Lung (tissue), 12 donors: ENCODE data around the gene RIMS4. TPM values are rescaled to one million over a fixed set of nuclear protein-coding genes. Genes with fewer than 3 reads are reported as not detected.

Source experiments
- ATAC-seq: fragments of 200-7000 bp; cut with Tn5 transposase; one replicate; pipeline ENCODE4 v1.9.1; 2020; ENCODE audit warnings: moderate number of reproducible peaks; ENCODE audit not compliant: insufficient read depth, low FRiP score
- DNase-seq, 3 donors: peaks; one replicate each; pipeline ENCODE4 v3.0.0-alpha.2; 2013 to 2017
- H3K27ac ChIP-seq, 2 donors: one replicate each; pipeline ENCODE4 v1.5.1; 2013; ENCODE audit warnings: mild to moderate bottlenecking in 2 of 2, moderate library complexity in 2 of 2, control low read depth in 1 of 2, inconsistent platforms in 1 of 2, low read depth in 1 of 2, low read length in 1 of 2
- H3K27me3 ChIP-seq, 3 donors: one replicate each; pipeline ENCODE4 v1.5.1; 2013; ENCODE audit warnings: low read length in 2 of 3; ENCODE audit not compliant: control insufficient read depth in 3 of 3, insufficient read depth in 3 of 3
- H3K36me3 ChIP-seq, 4 donors: one replicate each; pipeline ENCODE4 v1.5.1; 2013; ENCODE audit warnings: low read length in 4 of 4, mild to moderate bottlenecking in 1 of 4, moderate library complexity in 1 of 4; ENCODE audit not compliant: control insufficient read depth in 4 of 4, insufficient read depth in 4 of 4
- H3K4me1 ChIP-seq, 5 donors: one replicate each; pipeline ENCODE4 v1.5.1; 2013; ENCODE audit warnings: low read length in 5 of 5, mild to moderate bottlenecking in 2 of 5, moderate library complexity in 1 of 5; ENCODE audit not compliant: control insufficient read depth in 5 of 5, insufficient read depth in 5 of 5
- H3K4me3 ChIP-seq: one replicate; pipeline ENCODE4 v1.5.1; 2013; ENCODE audit warnings: mild to moderate bottlenecking, control low read depth, moderate library complexity
- H3K9ac ChIP-seq, 2 donors: one replicate each; pipeline ENCODE4 v1.5.1; 2013; ENCODE audit warnings: low read length in 2 of 2, control low read depth in 1 of 2; ENCODE audit not compliant: insufficient read depth in 1 of 2
- H3K9me3 ChIP-seq, 4 donors: one replicate each; pipeline ENCODE4 v1.5.1; 2013; ENCODE audit warnings: low read length in 3 of 4, mild to moderate bottlenecking in 1 of 4, moderate library complexity in 1 of 4; ENCODE audit not compliant: control insufficient read depth in 4 of 4, insufficient read depth in 3 of 4
- CTCF ChIP-seq: IDR thresholded peaks from 2 replicates; pipeline ENCODE4 v1.5.1; 2012; ENCODE audit warnings: mild to moderate bottlenecking; ENCODE audit errors: control extremely low read depth, extremely low read depth
- WGBS, 2 donors: extraction: QIAGEN DNeasy Blood & Tissue Kit; methylation state at CpG; one replicate each; pipeline ENCODE4 v1.1.7; 2013; 5-methylcytosine and 5-hydroxymethylcytosine counted together
- polyA plus RNA-seq, 2 donors: library from polyadenylated mRNA; stranded (reverse); fragments of 200-250 nt; gene quantifications; one replicate each; pipeline ENCODE4 v1.2.1, GENCODE V29; 2013
- total RNA-seq, 2 donors: library from RNA; depleted of rRNA in 1 of 2; stranded (reverse); fragments of >200 nt in 1 of 2; gene quantifications; one replicate each; pipeline ENCODE4 v1.2.1, GENCODE V29; 2014 to 2021
- donor health status: control.
- donor health status: control.
- donor health status: Bipolar disorder and iron deficiency.
- donor health status: healthy.
- donor health status: DM: yes; HTN: yes; CAD: no.

RIMS4 gene
- total and polyA plus RNA-seq, 4 donors = 0.43 to 5.6 (median 1.6) TPM

DNA sequence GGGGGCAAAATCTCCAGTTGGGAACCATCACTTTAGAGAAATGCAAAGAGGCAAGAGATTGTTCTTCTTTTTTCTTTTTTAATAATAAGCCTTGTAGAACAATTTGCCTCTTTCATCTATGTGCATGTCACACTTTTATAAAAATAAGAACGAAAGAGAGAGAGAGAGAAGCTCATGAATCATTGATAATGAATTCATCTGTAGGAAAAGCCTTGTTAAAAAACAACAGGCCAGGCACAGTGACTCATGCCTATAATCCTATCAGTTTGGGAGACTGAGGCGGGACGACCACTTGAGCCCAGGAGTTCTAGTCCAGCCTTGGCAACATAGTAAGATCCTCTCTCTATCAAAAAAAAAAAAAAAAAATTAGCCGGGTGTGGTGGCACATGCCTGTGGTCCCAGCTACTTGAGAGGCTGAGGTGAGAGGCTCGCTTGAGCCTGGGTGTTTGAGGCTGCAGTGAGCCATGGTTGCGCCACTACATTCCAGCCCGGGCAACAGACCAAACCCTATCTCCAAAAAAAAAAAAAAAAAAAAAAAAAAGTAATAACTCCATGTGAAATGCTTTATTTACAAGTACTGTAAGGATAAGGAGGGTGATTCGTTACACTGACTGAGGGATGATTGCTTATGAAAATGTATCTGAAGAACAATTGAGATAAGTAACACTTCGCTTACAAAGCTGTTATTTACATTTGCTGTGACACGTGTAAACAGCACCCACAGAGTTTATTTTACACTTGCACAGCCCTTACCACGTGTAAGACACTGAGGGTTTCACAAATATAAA is 89.2 kb downstream of the RIMS4 start:
- Histone ChIP-seq H3K4me3 (no peak overlapping the region), H3K27me3 (peaks cover 0 to 4% (median 0%) of the 10 kb centered on the region in 3 donors), H3K9me3 (no peaks in the 10 kb centered on the region), H3K4me1 (peaks cover 0 to 12% (median 4%) of the 10 kb centered on the region in 5 donors), H3K9ac (no peak overlapping the region), H3K27ac (peak overlapping the region; percentile 24 to 71), H3K36me3 (peaks cover 0 to 3% (median 0%) of the 10 kb centered on the region in 4 donors)
- 50 to 74% methylated on average over 11 of the region's 11 CpGs for WGBS, 2 donors
- DNase-seq = peak; percentile 76 to 90 (median 89)
- ATAC-seq = peak; percentile 40
- no peak for TF ChIP-seq CTCF

DNA sequence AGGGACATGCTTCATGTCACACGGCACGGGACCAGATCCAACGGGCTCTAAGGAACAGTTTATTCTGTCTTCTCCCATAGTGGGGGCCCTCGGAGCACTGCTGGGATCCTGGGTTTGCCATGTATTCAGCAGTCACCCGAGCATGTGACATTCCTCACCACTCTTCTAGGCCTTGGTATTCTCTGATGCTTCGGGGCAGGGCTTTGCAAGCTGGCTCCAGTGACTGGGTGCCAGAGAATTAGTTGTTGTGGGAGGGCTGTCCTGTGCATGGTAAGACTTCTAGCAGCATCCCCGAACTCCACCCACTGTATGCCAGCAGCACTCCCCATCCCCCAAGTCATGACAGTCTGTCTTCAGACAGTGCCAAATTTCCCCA is 89.7 kb downstream of the RIMS4 start:
- Histone ChIP-seq H3K27me3 (peaks cover 0 to 4% (median 0%) of the 10 kb centered on the region in 3 donors), H3K9ac (no peak overlapping the region), H3K27ac (peak overlapping the region; percentile 24 to 71), H3K36me3 (peaks cover 0 to 3% (median 0%) of the 10 kb centered on the region in 4 donors), H3K9me3 (no peaks in the 10 kb centered on the region), H3K4me1 (peaks cover 0 to 16% (median 4%) of the 10 kb centered on the region in 5 donors), H3K4me3 (no peak overlapping the region)
- ATAC-seq (no peak), DNase-seq (no peak)
- TF ChIP-seq CTCF = no peak
- 58 to 79% methylated on average over 7 of the region's 7 CpGs for WGBS, 2 donors

- peak overlapping the region; percentile 24 to 66 for H3K27ac ChIP-seq
- peaks cover 0 to 4% (median 0%) of the 10 kb centered on the region in 3 donors for H3K27me3 ChIP-seq
- DNase-seq = no peak
- no peaks in the 10 kb centered on the region for H3K9me3 ChIP-seq
- peaks cover 0 to 2% (median 0%) of the 10 kb centered on the region in 4 donors for H3K36me3 ChIP-seq
- H3K4me3 ChIP-seq = no peak overlapping the region
- H3K4me1 ChIP-seq = peaks cover 0 to 24% (median 4%) of the 10 kb centered on the region in 5 donors
- 93 to 95% methylated on average over 19 of the region's 19 CpGs for WGBS, 2 donors
- no peak overlapping the region for H3K9ac ChIP-seq
- no peak for TF ChIP-seq CTCF
- no peak for ATAC-seq
Measured at GRCh38 chr20:44719841-44720240, 90.5 kb downstream of the RIMS4 start.
